Activated CD8-positive, alpha-beta memory T cell treated with anti-CD3 and anti-CD28 coated beads for 48 hours (primary cell): ENCODE results near the gene KLK14.

Experiments
- DNase-seq, 3 experiments: peaks; one replicate each; pipeline ENCODE4 v3.0.0-alpha.2; 2020; ENCODE audit warnings: low read depth in 2 of 3, low spot score in 2 of 3

Gene KLK14

GRCh38 chr19:51082611-51083010 lies at the start of gene KLK14:
Gene KLK14 (minus strand): TSS chr19:51082887. CDS start chr19:51082614, 273 bp downstream.
- no peak for DNase-seq

GRCh38 chr19:51131780-51132680 lies 49.3 kb upstream of the KLK14 start:
- DNase-seq = no peak

GRCh38 chr19:51129716-51130115 lies 47.0 kb upstream of the KLK14 start:
- DNase-seq = no peak

- DNase-seq = no peak
Measured at GRCh38 chr19:51128227-51128626, 45.5 kb upstream of the KLK14 start.

- no peak for DNase-seq
Measured at GRCh38 chr19:51127755-51128154, 45.1 kb upstream of the KLK14 start.

- DNase-seq = no peak
Measured at GRCh38 chr19:51127032-51127431, 44.3 kb upstream of the KLK14 start.

GRCh38 chr19:51125421-51126075 lies 42.9 kb upstream of the KLK14 start:
- DNase-seq = no peak

- no peak for DNase-seq
Measured at GRCh38 chr19:51124729-51125128, 42.0 kb upstream of the KLK14 start, which contains the start of gene SIGLEC9. Gene SIGLEC9 (plus strand): TSS chr19:51124906. CDS start chr19:51124975, 69 bp downstream.

GRCh38 chr19:51124216-51124615 lies 41.5 kb upstream of the KLK14 start:
- no peak for DNase-seq

GRCh38 chr19:51123802-51124201 lies 41.1 kb upstream of the KLK14 start:
- DNase-seq = no peak

GRCh38 chr19:51123381-51123800 lies 40.7 kb upstream of the KLK14 start:
- DNase-seq = no peak

- no peak for DNase-seq
Measured at GRCh38 chr19:51122112-51122981, 39.7 kb upstream of the KLK14 start.

- no peak for DNase-seq
Measured at GRCh38 chr19:51121257-51121656, 38.6 kb upstream of the KLK14 start.

GRCh38 chr19:51120160-51120559 lies 37.5 kb upstream of the KLK14 start:
- no peak for DNase-seq

GRCh38 chr19:51119611-51120010 lies 36.9 kb upstream of the KLK14 start:
- no peak for DNase-seq

- DNase-seq = no peak
Measured at GRCh38 chr19:51119101-51119500, 36.4 kb upstream of the KLK14 start.

- DNase-seq = no peak
Measured at GRCh38 chr19:51116736-51117286, 34.1 kb upstream of the KLK14 start.

- no peak for DNase-seq
Measured at GRCh38 chr19:51114087-51114729, 31.5 kb upstream of the KLK14 start.

GRCh38 chr19:51111606-51112005 lies 28.9 kb upstream of the KLK14 start:
- no peak for DNase-seq

- DNase-seq = no peak
Measured at GRCh38 chr19:51110666-51110971, 27.9 kb upstream of the KLK14 start.

GRCh38 chr19:51108805-51109146 lies 26.1 kb upstream of the KLK14 start:
- DNase-seq = no peak
